Measurements from ENCODE around the gene DSG3. TPM values are rescaled to one million over a fixed set of nuclear protein-coding genes. Genes with fewer than 3 reads are reported as not detected.

Gene DSG3
- total RNA-seq, 1 experiment from 2014 or later, result not detected

DNA sequence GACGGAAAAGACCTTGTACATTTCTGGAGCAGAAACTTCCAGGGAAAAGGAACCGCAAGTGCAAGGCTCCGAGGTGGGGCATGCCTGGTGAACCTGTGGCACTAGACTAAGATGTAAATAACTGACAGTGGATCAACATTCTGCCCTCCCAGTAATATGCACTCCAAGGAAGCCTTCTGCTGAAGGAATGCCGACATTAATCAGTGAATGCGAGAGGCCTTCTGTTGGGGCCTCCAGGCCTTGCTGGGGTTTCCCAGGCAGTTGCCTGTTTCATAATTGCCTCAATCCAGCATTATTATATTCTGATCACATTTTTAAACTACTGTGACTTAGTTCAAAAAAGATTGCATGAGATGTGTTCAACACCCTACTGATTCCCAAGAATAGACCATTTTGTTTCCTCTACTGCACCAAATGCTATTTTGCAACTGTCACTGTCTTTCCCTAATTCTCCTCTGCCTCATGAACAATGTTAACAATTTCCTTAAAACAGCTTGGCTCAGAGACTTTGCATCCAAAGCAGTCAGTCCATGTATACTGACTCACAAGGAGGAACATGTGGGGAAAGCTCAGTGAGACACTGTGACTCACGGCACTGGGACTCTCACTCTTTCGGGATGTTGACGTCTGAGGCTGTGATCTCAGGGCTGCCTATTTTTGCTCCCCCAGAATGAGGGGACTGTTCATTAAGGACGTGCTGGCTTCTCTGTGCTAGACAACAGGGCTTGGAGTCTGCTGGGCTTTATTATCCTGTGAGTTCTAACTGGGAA, 39.9 kb downstream of the DSG3 start:
- DNase-seq (ENCODE audit: low spot score), result no peak
- Histone ChIP-seq H3K4me3 (ENCODE audit: low read depth, low read length, poor library complexity, severe bottlenecking) (no peak overlapping the region), H3K27me3 (replicated peaks; ENCODE audit: insufficient read depth, low read depth, low read length, poor library complexity) (peaks cover 28% of the 10 kb centered on the region), H3K4me1 (ENCODE audit: insufficient read depth, low read length, poor library complexity, severe bottlenecking) (no peaks in the 10 kb centered on the region), H3K36me3 (ENCODE audit: insufficient read depth, low read length, poor library complexity, severe bottlenecking) (no peaks in the 10 kb centered on the region), H3K27ac (ENCODE audit: low read depth, low read length, poor library complexity, severe bottlenecking) (no peak overlapping the region), H3K9me3 (ENCODE audit: low read depth, low read length, poor library complexity, severe bottlenecking) (no peaks in the 10 kb centered on the region)
- ChIA-PET CTCF (no interaction called here), POLR2A (ENCODE audit: low non-redundant PET) (interaction anchor here (0.7 kb wide), 2 partner anchors 10 to 28 kb away, joined by 3 to 9 read pairs; no protein-coding TSS in a partner anchor)
- no TSS peak for BruUV-seq (replicated peaks)
- intact Hi-C loops (cut with micrococcal nuclease; ENCODE audit: unreplicated experiment), result no loop called here
- TF ChIP-seq, protein P1, sequence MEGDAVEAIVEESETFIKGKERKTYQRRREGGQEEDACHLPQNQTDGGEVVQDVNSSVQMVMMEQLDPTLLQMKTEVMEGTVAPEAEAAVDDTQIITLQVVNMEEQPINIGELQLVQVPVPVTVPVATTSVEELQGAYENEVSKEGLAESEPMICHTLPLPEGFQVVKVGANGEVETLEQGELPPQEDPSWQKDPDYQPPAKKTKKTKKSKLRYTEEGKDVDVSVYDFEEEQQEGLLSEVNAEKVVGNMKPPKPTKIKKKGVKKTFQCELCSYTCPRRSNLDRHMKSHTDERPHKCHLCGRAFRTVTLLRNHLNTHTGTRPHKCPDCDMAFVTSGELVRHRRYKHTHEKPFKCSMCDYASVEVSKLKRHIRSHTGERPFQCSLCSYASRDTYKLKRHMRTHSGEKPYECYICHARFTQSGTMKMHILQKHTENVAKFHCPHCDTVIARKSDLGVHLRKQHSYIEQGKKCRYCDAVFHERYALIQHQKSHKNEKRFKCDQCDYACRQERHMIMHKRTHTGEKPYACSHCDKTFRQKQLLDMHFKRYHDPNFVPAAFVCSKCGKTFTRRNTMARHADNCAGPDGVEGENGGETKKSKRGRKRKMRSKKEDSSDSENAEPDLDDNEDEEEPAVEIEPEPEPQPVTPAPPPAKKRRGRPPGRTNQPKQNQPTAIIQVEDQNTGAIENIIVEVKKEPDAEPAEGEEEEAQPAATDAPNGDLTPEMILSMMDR (conservative IDR thresholded peaks at IDR 0.05; ENCODE audit: low read depth, low read length), result no peak
- TF ChIP-seq EZH2 (IDR thresholded peaks at IDR 0.05; ENCODE audit: borderline replicate concordance, low read depth, low read length, poor library complexity, severe bottlenecking), result no peak

DNA sequence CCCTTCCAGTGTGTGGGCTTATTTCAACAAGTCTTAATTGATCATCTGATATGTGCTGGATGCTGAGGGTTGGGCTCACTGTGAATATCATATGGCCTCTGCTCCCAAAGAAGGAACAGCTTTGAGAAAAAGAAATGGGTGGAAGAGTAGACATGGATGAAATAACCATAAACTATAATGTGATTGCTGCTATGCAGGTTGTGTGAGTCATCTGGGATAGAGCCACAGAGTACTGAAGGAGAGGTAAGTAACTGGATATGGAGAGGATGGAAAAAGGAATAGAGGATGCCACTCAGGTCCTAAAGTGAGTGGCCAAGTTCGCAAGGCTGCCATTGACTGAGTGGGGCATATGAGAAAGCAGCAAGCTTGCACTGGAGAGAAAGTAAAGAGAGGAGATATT, 41.8 kb downstream of the DSG3 start:
- Histone ChIP-seq H3K27me3 (replicated peaks; ENCODE audit: insufficient read depth, low read depth, low read length, poor library complexity) (peaks cover 22% of the 10 kb centered on the region), H3K27ac (ENCODE audit: low read depth, low read length, poor library complexity, severe bottlenecking) (no peak overlapping the region), H3K9me3 (ENCODE audit: low read depth, low read length, poor library complexity, severe bottlenecking) (no peaks in the 10 kb centered on the region), H3K36me3 (ENCODE audit: insufficient read depth, low read length, poor library complexity, severe bottlenecking) (no peaks in the 10 kb centered on the region), H3K4me3 (ENCODE audit: low read depth, low read length, poor library complexity, severe bottlenecking) (no peak overlapping the region), H3K4me1 (ENCODE audit: insufficient read depth, low read length, poor library complexity, severe bottlenecking) (no peaks in the 10 kb centered on the region)
- DNase-seq (ENCODE audit: low spot score), result no peak
- TF ChIP-seq EZH2 (IDR thresholded peaks at IDR 0.05; ENCODE audit: borderline replicate concordance, low read depth, low read length, poor library complexity, severe bottlenecking), result no peak
- TF ChIP-seq, protein P1 (conservative IDR thresholded peaks at IDR 0.05; ENCODE audit: low read depth, low read length), result no peak
- ChIA-PET CTCF (no interaction called here), POLR2A (ENCODE audit: low non-redundant PET) (no interaction called here)
- no TSS peak for BruUV-seq (replicated peaks)
- intact Hi-C loops (cut with micrococcal nuclease; ENCODE audit: unreplicated experiment), result no loop called here

DNA sequence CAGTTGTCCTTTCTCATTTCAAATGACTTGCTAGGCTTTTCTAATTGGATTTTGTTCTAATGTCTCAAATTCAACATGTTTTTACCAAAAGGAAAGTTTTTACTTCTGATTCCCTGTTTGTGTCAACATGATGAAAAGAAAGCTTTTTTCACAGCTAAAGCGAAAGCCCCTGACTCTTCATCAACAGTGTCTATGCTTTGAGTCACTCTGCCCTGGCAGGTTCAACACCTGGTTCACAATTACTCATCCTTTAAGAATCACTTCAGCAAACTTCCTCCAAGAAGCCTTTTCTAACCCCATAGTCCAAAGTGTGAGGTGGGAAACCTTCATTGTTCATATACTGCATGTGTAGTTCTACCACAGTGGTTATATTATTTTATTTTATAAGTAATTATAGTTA, 42.8 kb downstream of the DSG3 start:
- intact Hi-C loops (cut with micrococcal nuclease; ENCODE audit: unreplicated experiment), result no loop called here
- no peak for DNase-seq (ENCODE audit: low spot score)
- no TSS peak for BruUV-seq (replicated peaks)
- POLR2A ChIA-PET (ENCODE audit: low non-redundant PET), result no interaction called here
- H3K27me3 ChIP-seq (replicated peaks; ENCODE audit: insufficient read depth, low read depth, low read length, poor library complexity), result peaks cover 21% of the 10 kb centered on the region
- CTCF ChIA-PET, result no interaction called here
- H3K36me3 ChIP-seq (ENCODE audit: insufficient read depth, low read length, poor library complexity, severe bottlenecking), result no peaks in the 10 kb centered on the region
- no peaks in the 10 kb centered on the region for H3K9me3 ChIP-seq (ENCODE audit: low read depth, low read length, poor library complexity, severe bottlenecking)
- no peak for TF ChIP-seq EZH2 (IDR thresholded peaks at IDR 0.05; ENCODE audit: borderline replicate concordance, low read depth, low read length, poor library complexity, severe bottlenecking)
- TF ChIP-seq, protein P1 (conservative IDR thresholded peaks at IDR 0.05; ENCODE audit: low read depth, low read length), result no peak
- H3K27ac ChIP-seq (ENCODE audit: low read depth, low read length, poor library complexity, severe bottlenecking), result no peak overlapping the region
- H3K4me3 ChIP-seq (ENCODE audit: low read depth, low read length, poor library complexity, severe bottlenecking), result no peak overlapping the region
- no peaks in the 10 kb centered on the region for H3K4me1 ChIP-seq (ENCODE audit: insufficient read depth, low read length, poor library complexity, severe bottlenecking)
